B cell (primary cell): ENCODE data around the gene DGKB. TPM values are rescaled to one million over a fixed set of nuclear protein-coding genes. Genes with fewer than 3 reads are reported as not detected.

Experiments
- ATAC-seq: fragments of 200-7000 bp; cut with Tn5 transposase; one replicate; pipeline ENCODE4 v1.10.0; 2021; ENCODE audit warnings: low read depth, mild to moderate bottlenecking, moderate number of reproducible peaks, moderate library complexity
- CTCF ChIA-PET: fragments of 350-600 bp; sonication (Branson Sonifier 250); formaldehyde crosslinking; loops from one replicate; lab custom pipeline; 2021; ENCODE audit warnings: antibody characterized with exemption, inconsistent platforms; lab: Charles Lee
- POLR2A ChIA-PET: fragments of 350-600 bp; sonication (Branson Sonifier 250); formaldehyde crosslinking; loops from one replicate; lab custom pipeline; 2021; ENCODE audit warnings: antibody characterized with exemption; lab: Charles Lee
- DNase-seq: peaks from one replicate; pipeline ENCODE4 v3.0.0; 2013
- H2AFZ ChIP-seq: 2 replicates; pipeline ENCODE4 v1.6.1; 2012; ENCODE audit warnings: mild to moderate bottlenecking, low read depth, low read length; ENCODE audit not compliant: insufficient read depth, poor library complexity, severe bottlenecking
- H3K27ac ChIP-seq, 2 donors: 1 replicate in 1 of 2; 2 replicates in 1 of 2; pipeline ENCODE4 v1.5.1; 2012 to 2013; ENCODE audit warnings: low read length in 2 of 2, mild to moderate bottlenecking in 2 of 2, moderate library complexity in 1 of 2
- H3K27me3 ChIP-seq, 4 experiments: fragments of 200-600 bp in 1 of 4; sonication (generic) in 1 of 4; replicated peaks in 1 of 4; 1 replicate in 2 of 4; 2 replicates in 2 of 4; pipeline versions ENCODE4 v1.6.1 to v1.7.0; 2013 to 2016; ENCODE audit warnings: low read length in 3 of 4, mild to moderate bottlenecking in 2 of 4, mixed read lengths in 1 of 4, moderate library complexity in 1 of 4; ENCODE audit not compliant: insufficient read depth in 4 of 4, control insufficient read depth in 3 of 4; ENCODE audit errors: control extremely low read depth in 1 of 4
- H3K36me3 ChIP-seq, 2 experiments: replicated peaks in 1 of 2; 1 replicate in 1 of 2; 2 replicates in 1 of 2; pipeline versions ENCODE4 v1.6.1 to v1.7.1; 2013; ENCODE audit warnings: low read length in 1 of 2; ENCODE audit not compliant: insufficient read depth in 2 of 2, control insufficient read depth in 1 of 2; ENCODE audit errors: control extremely low read depth in 1 of 2, extremely low read depth in 1 of 2
- H3K4me1 ChIP-seq, 2 donors: fragments of 200-600 bp in 1 of 2; sonication (generic) in 1 of 2; 1 replicate in 1 of 2; 2 replicates in 1 of 2; pipeline versions ENCODE4 v1.5.1 to v1.6.1; 2013 to 2017; ENCODE audit warnings: low read length in 2 of 2; ENCODE audit not compliant: control insufficient read depth in 2 of 2, insufficient read depth in 2 of 2
- H3K4me2 ChIP-seq: replicated peaks from 2 replicates; pipeline ENCODE3; 2012; ENCODE audit warnings: mild to moderate bottlenecking, low read depth, low read length; ENCODE audit not compliant: poor library complexity, severe bottlenecking
- H3K4me3 ChIP-seq, 5 experiments: fragments of 200-600 bp in 1 of 5; sonication (generic) in 1 of 5; 1 replicate in 3 of 5; 2 replicates in 2 of 5; pipeline versions ENCODE4 v1.5.1 to v1.7.0; 2011 to 2016; ENCODE audit warnings: low read length in 4 of 5, mild to moderate bottlenecking in 4 of 5, low read depth in 2 of 5, control low read depth in 1 of 5, moderate library complexity in 1 of 5; ENCODE audit not compliant: insufficient read depth in 1 of 5; ENCODE audit errors: control extremely low read depth in 1 of 5, extremely low read depth in 1 of 5
- H3K79me2 ChIP-seq: fragments of 200-600 bp; sonication (generic); one replicate; pipeline ENCODE4 v1.6.0; 2016; ENCODE audit warnings: low read length; ENCODE audit not compliant: control insufficient read depth, insufficient read depth
- H3K9ac ChIP-seq: fragments of 200-600 bp; sonication (generic); 2 replicates; pipeline ENCODE4 v1.6.1; 2017; ENCODE audit warnings: mild to moderate bottlenecking, low read length, moderate library complexity
- H3K9me3 ChIP-seq, 3 donors: one replicate each; pipeline versions ENCODE4 v1.6.1 to v1.7.1; 2013; ENCODE audit warnings: low read length in 2 of 3; ENCODE audit not compliant: control insufficient read depth in 2 of 3, insufficient read depth in 1 of 3; ENCODE audit errors: control extremely low read depth in 1 of 3
- H4K20me1 ChIP-seq: 2 replicates; pipeline ENCODE4 v1.6.0; 2012; ENCODE audit warnings: mild to moderate bottlenecking, low read length; ENCODE audit not compliant: insufficient read depth, control insufficient read depth, poor library complexity, severe bottlenecking
- H3K27ac Mint-ChIP-seq: one replicate; pipeline ENCODE4 v1.8.0; 2021; ENCODE audit warnings: mixed read lengths
- H3K27me3 Mint-ChIP-seq: one replicate; pipeline ENCODE4 v1.8.0; 2021; ENCODE audit warnings: mixed read lengths
- H3K4me1 Mint-ChIP-seq: one replicate; pipeline ENCODE4 v1.8.0; 2021; ENCODE audit warnings: mixed read lengths
- H3K4me3 Mint-ChIP-seq: one replicate; pipeline ENCODE4 v1.8.0; 2021; ENCODE audit warnings: mixed read lengths
- H3K9me3 Mint-ChIP-seq: one replicate; pipeline ENCODE4 v1.8.0; 2022; ENCODE audit warnings: mixed read lengths; ENCODE audit not compliant: insufficient read depth
- EZH2 ChIP-seq: IDR thresholded peaks from 2 replicates; pipeline ENCODE4 v1.6.1; 2012; ENCODE audit warnings: borderline replicate concordance, low read depth, mild to moderate bottlenecking, moderate library complexity, low read length; ENCODE audit not compliant: insufficient read depth, poor library complexity, severe bottlenecking
- WGBS: methylation state at CpG from one replicate; pipeline ENCODE4 v1.1.5; 2013; ENCODE audit warnings: missing lambda C conversion rate; ENCODE audit not compliant: insufficient coverage; 5-methylcytosine and 5-hydroxymethylcytosine counted together
- intact Hi-C: fragments of 100-400 bp; cut with micrococcal nuclease; formaldehyde crosslinking; loops from one replicate; pipeline ENCODE4 v1.10.0; 2022
- polyA plus RNA-seq: library from polyadenylated mRNA; depleted of rRNA; stranded (reverse); fragments of >200 nt; gene quantifications from 2 replicates; pipeline ENCODE4 v1.2.3, GENCODE V29; 2012
- total RNA-seq, 2 donors: library from RNA; stranded (reverse); fragments of 120-200 nt in 1 of 2; gene quantifications; 1 replicate in 1 of 2; 2 replicates in 1 of 2; pipeline versions ENCODE4 v1.2.3 to v1.2.4, GENCODE V29; 2013 to 2022
- TF ChIP-seq, protein P1 (sequence below): fragments of 200-600 bp; IDR thresholded peaks from one replicate; pipeline ENCODE4 v1.8.0; 2022; ENCODE audit warnings: antibody characterized with exemption, mild to moderate bottlenecking

The DGKB gene
- total and polyA plus RNA-seq, 2 donors (not counting 1 experiment from before 2014, with no cell fraction given), result not detected

DNA sequence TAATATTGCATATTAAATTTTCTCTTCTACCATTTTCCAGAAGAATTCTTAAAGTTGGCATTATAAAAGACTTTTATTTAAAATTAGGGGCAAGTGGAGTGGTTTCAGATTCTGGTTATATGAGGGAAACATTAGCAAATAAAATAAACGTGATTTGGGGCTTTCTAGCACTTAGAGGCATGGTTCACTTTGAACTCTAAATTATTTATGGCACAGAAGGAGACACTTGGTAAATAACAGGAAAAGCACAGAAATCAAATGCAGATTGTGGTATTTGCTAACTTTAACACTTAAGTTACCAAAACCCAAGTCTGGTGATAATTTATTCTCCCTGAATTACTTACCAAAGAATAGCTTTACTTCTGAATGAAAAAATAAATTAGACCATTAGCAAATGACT, 778.6 kb downstream of the DGKB start:
- H3K4me1 ChIP-seq, result no peaks in the 10 kb centered on the region
- H3K27ac Mint-ChIP-seq, result no peak overlapping the region
- no peaks in the 10 kb centered on the region for H3K79me2 ChIP-seq
- H3K9ac ChIP-seq, result no peak overlapping the region
- CTCF ChIA-PET, result no interaction called here
- no peak for DNase-seq
- H3K4me2 ChIP-seq, result no peak overlapping the region
- H3K27me3 Mint-ChIP-seq, result no peaks in the 10 kb centered on the region
- H2AFZ ChIP-seq, result no peak overlapping the region
- 20% methylated on average over 1 of the region's 1 CpG for WGBS
- TF ChIP-seq, protein P1, sequence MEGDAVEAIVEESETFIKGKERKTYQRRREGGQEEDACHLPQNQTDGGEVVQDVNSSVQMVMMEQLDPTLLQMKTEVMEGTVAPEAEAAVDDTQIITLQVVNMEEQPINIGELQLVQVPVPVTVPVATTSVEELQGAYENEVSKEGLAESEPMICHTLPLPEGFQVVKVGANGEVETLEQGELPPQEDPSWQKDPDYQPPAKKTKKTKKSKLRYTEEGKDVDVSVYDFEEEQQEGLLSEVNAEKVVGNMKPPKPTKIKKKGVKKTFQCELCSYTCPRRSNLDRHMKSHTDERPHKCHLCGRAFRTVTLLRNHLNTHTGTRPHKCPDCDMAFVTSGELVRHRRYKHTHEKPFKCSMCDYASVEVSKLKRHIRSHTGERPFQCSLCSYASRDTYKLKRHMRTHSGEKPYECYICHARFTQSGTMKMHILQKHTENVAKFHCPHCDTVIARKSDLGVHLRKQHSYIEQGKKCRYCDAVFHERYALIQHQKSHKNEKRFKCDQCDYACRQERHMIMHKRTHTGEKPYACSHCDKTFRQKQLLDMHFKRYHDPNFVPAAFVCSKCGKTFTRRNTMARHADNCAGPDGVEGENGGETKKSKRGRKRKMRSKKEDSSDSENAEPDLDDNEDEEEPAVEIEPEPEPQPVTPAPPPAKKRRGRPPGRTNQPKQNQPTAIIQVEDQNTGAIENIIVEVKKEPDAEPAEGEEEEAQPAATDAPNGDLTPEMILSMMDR, result no peak
- no peak for TF ChIP-seq EZH2
- H3K4me3 Mint-ChIP-seq, result no peak overlapping the region
- peaks cover 2% of the 10 kb centered on the region for H3K9me3 Mint-ChIP-seq
- no peak overlapping the region for H3K4me3 ChIP-seq
- no peaks in the 10 kb centered on the region for H3K9me3 ChIP-seq
- H4K20me1 ChIP-seq, result no peaks in the 10 kb centered on the region
- H3K27ac ChIP-seq, result no peak overlapping the region
- no peaks in the 10 kb centered on the region for H3K36me3 ChIP-seq
- no peaks in the 10 kb centered on the region for H3K4me1 Mint-ChIP-seq
- POLR2A ChIA-PET, result no interaction called here
- no peaks in the 10 kb centered on the region for H3K27me3 ChIP-seq
- no peak for ATAC-seq
- intact Hi-C loops, result no loop called here

- POLR2A ChIA-PET, result no interaction called here
- CTCF ChIA-PET, result no interaction called here
- Histone ChIP-seq H2AFZ (no peak overlapping the region), H3K27ac (no peak overlapping the region), H4K20me1 (no peaks in the 10 kb centered on the region), H3K27me3 (no peaks in the 10 kb centered on the region), H3K4me3 (no peak overlapping the region), H3K4me2 (no peak overlapping the region), H3K9me3 (no peaks in the 10 kb centered on the region), H3K4me1 (no peaks in the 10 kb centered on the region), H3K36me3 (no peaks in the 10 kb centered on the region), H3K79me2 (no peaks in the 10 kb centered on the region), H3K9ac (no peak overlapping the region)
- ATAC-seq (no peak), DNase-seq (no peak)
- H3K27me3 Mint-ChIP-seq, result no peaks in the 10 kb centered on the region
- TF ChIP-seq, protein P1, result no peak
- no peak for TF ChIP-seq EZH2
- intact Hi-C loops, result no loop called here
- no peaks in the 10 kb centered on the region for H3K4me1 Mint-ChIP-seq
- 96% methylated on average over 2 of the region's 2 CpGs for WGBS
- H3K27ac Mint-ChIP-seq, result no peak overlapping the region
- H3K4me3 Mint-ChIP-seq, result no peak overlapping the region
- no peaks in the 10 kb centered on the region for H3K9me3 Mint-ChIP-seq
Measured at GRCh38 chr7:14115701-14116100, 786.9 kb downstream of the DGKB start.
